ENCODE results near the gene GPATCH4.

DNA sequence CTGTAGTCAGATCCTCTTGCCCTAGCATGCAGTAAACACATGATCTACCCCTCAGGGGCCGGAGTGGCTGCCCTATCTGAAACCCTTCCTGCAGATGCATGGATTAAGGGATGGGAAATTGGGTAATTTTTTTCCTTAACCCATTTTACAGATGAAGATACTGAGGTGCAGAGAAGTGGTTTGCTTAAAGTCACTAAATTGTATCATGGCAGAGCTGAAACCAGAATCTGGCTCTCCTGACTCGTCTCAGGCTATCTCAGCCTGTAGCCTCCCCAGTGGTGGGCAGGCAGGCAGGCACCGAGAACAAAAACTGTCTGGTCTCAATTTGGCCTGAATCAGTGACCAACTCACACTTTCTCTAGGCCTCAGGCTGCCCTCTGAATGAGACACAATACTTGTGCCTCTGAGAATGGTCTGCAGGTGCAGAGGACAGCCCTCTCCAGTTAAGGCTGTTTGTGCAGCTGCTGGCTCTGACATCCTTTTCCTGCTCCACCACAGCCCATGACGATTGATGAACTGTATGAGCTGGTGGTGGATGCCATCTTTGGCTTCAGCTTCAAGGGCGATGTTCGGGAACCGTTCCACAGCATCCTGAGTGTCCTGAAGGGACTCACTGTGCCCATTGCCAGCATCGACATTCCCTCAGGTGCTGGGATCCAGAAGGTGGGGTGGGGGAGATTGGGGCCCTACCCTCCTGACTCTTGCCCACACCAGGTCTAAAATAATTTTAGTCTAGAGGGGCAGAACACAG, 8.2 kb downstream of the GPATCH4 start:
- TF ChIP-seq, protein P1, sequence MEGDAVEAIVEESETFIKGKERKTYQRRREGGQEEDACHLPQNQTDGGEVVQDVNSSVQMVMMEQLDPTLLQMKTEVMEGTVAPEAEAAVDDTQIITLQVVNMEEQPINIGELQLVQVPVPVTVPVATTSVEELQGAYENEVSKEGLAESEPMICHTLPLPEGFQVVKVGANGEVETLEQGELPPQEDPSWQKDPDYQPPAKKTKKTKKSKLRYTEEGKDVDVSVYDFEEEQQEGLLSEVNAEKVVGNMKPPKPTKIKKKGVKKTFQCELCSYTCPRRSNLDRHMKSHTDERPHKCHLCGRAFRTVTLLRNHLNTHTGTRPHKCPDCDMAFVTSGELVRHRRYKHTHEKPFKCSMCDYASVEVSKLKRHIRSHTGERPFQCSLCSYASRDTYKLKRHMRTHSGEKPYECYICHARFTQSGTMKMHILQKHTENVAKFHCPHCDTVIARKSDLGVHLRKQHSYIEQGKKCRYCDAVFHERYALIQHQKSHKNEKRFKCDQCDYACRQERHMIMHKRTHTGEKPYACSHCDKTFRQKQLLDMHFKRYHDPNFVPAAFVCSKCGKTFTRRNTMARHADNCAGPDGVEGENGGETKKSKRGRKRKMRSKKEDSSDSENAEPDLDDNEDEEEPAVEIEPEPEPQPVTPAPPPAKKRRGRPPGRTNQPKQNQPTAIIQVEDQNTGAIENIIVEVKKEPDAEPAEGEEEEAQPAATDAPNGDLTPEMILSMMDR (IDR thresholded peaks at IDR 0.05), result no peak
- TF ChIP-seq POLR2A (IDR thresholded peaks at IDR 0.05), result no peak

Data from heart left ventricle (tissue), 13 donors.